Measurements from ENCODE around the gene ANKRD11. TPM values are rescaled to one million over a fixed set of nuclear protein-coding genes. Genes with fewer than 3 reads are reported as not detected.
A peak's percentile ranks its signal among the peaks of the same experiment; 100 is the strongest.
"Not testable (repeated sequence)": the region's sequence is repeated elsewhere in the genome, so short reads cannot be mapped to it uniquely, and the experiment has no call there.

Gene ANKRD11
- total RNA-seq, 2 experiments from 2014 or later = 144 to 145 TPM

- POLR2A ChIA-PET = no interaction called here
Observed at GRCh38 chr16:89274561-89275283, 215.6 kb downstream of the ANKRD11 start.

GRCh38 chr16:89273741-89274472 is 216.5 kb downstream of the ANKRD11 start:
- intact Hi-C loops (cut with DNase I, micrococcal nuclease) = no loop called here
- Mint-ChIP-seq H3K9me3 (ENCODE audit: low read depth) (no peaks in the 10 kb centered on the region), H3K36me3 (ENCODE audit: low read depth) (peaks cover 48% of the 10 kb centered on the region), H3K4me3 (no peak overlapping the region), H3K4me1 (no peaks in the 10 kb centered on the region), H3K27ac (no peak overlapping the region), H3K27me3 (no peaks in the 10 kb centered on the region)
- CTCF ChIA-PET = no interaction called here
- no peak for ATAC-seq
- POLR2A ChIA-PET = no interaction called here
- no peak for DNase-seq

More at GRCh38 chr16:89274561-89275283, 215.6 kb downstream of the ANKRD11 start:
- ATAC-seq (no peak), DNase-seq (no peak)
- H3K27ac Mint-ChIP-seq = no peak overlapping the region
- CTCF ChIA-PET = no interaction called here
- H3K4me3 Mint-ChIP-seq = no peak overlapping the region
- H3K36me3 Mint-ChIP-seq (ENCODE audit: low read depth) = peaks cover 44% of the 10 kb centered on the region
- intact Hi-C loops (cut with DNase I, micrococcal nuclease) = no loop called here
- H3K9me3 Mint-ChIP-seq (ENCODE audit: low read depth) = no peaks in the 10 kb centered on the region
- no peaks in the 10 kb centered on the region for H3K27me3 Mint-ChIP-seq
- H3K4me1 Mint-ChIP-seq = no peaks in the 10 kb centered on the region

- Mint-ChIP-seq H3K4me3 (no peak overlapping the region), H3K36me3 (ENCODE audit: low read depth) (peaks cover 47% of the 10 kb centered on the region), H3K27ac (no peak overlapping the region), H3K9me3 (ENCODE audit: low read depth) (no peaks in the 10 kb centered on the region), H3K27me3 (no peaks in the 10 kb centered on the region), H3K4me1 (no peaks in the 10 kb centered on the region)
- CTCF ChIA-PET = no interaction called here
- DNase-seq (no peak), ATAC-seq (no peak)
- POLR2A ChIA-PET = no interaction called here
- intact Hi-C loops (cut with DNase I, micrococcal nuclease) = no loop called here
Observed at GRCh38 chr16:89272631-89273030, 217.7 kb downstream of the ANKRD11 start.

GRCh38 chr16:89270666-89271345 is 219.6 kb downstream of the ANKRD11 start:
- Mint-ChIP-seq H3K9me3 (ENCODE audit: low read depth) (no peaks in the 10 kb centered on the region), H3K36me3 (ENCODE audit: low read depth) (peaks cover 40% of the 10 kb centered on the region), H3K4me3 (no peak overlapping the region), H3K4me1 (no peaks in the 10 kb centered on the region), H3K27ac (no peak overlapping the region), H3K27me3 (no peaks in the 10 kb centered on the region)
- ATAC-seq (no peak), DNase-seq (no peak)
- intact Hi-C loops (cut with DNase I, micrococcal nuclease) = no loop called here
- POLR2A ChIA-PET = no interaction called here
- CTCF ChIA-PET = no interaction called here

- intact Hi-C loops (cut with DNase I, micrococcal nuclease) = no loop called here
- no peak for DNase-seq
- ChIA-PET CTCF (no interaction called here), POLR2A (no interaction called here)
- Mint-ChIP-seq H3K27ac (no peak overlapping the region), H3K4me3 (no peak overlapping the region), H3K9me3 (ENCODE audit: low read depth) (no peaks in the 10 kb centered on the region), H3K4me1 (no peaks in the 10 kb centered on the region), H3K27me3 (no peaks in the 10 kb centered on the region), H3K36me3 (ENCODE audit: low read depth) (peaks cover 39% of the 10 kb centered on the region)
- no peak for ATAC-seq
Observed at GRCh38 chr16:89269805-89270665, 220.3 kb downstream of the ANKRD11 start.

GRCh38 chr16:89268987-89269735 is 221.2 kb downstream of the ANKRD11 start:
- H3K4me3 Mint-ChIP-seq = no peak overlapping the region
- H3K9me3 Mint-ChIP-seq (ENCODE audit: low read depth) = no peaks in the 10 kb centered on the region
- no peaks in the 10 kb centered on the region for H3K27me3 Mint-ChIP-seq
- ATAC-seq = no peak
- peaks cover 38% of the 10 kb centered on the region for H3K36me3 Mint-ChIP-seq (ENCODE audit: low read depth)
- peak overlapping the region; percentile 19 for H3K27ac Mint-ChIP-seq
- intact Hi-C loops (cut with DNase I, micrococcal nuclease) = no loop called here
- ChIA-PET POLR2A (no interaction called here), CTCF (no interaction called here)
- H3K4me1 Mint-ChIP-seq = no peaks in the 10 kb centered on the region
- DNase-seq = no peak

- CTCF ChIA-PET = no interaction called here
- intact Hi-C loops (cut with DNase I, micrococcal nuclease) = no loop called here
- Mint-ChIP-seq H3K27me3 (no peaks in the 10 kb centered on the region), H3K4me3 (no peak overlapping the region), H3K4me1 (no peaks in the 10 kb centered on the region), H3K9me3 (ENCODE audit: low read depth) (no peaks in the 10 kb centered on the region), H3K27ac (no peak overlapping the region), H3K36me3 (ENCODE audit: low read depth) (peaks cover 36% of the 10 kb centered on the region)
- DNase-seq (no peak), ATAC-seq (no peak)
- POLR2A ChIA-PET = no interaction called here
Observed at GRCh38 chr16:89268585-89268984, 221.8 kb downstream of the ANKRD11 start.

GRCh38 chr16:89267746-89268145 is 222.6 kb downstream of the ANKRD11 start:
- H3K27ac Mint-ChIP-seq; intact Hi-C loops (cut with DNase I, micrococcal nuclease); ATAC-seq; H3K9me3 Mint-ChIP-seq (ENCODE audit: low read depth); H3K4me3 Mint-ChIP-seq; H3K27me3 Mint-ChIP-seq; H3K4me1 Mint-ChIP-seq; CTCF ChIA-PET; DNase-seq: not testable (repeated sequence)
- POLR2A ChIA-PET = interaction anchor here (0.7 kb wide), 1 partner anchor 14 kb away, joined by 3 read pairs; no protein-coding TSS in a partner anchor
- peaks cover 30% of the 10 kb centered on the region for H3K36me3 Mint-ChIP-seq (ENCODE audit: low read depth)

GRCh38 chr16:89266521-89267134 is 223.7 kb downstream of the ANKRD11 start:
- H3K27ac Mint-ChIP-seq = no peak overlapping the region
- peaks cover 2% of the 10 kb centered on the region for H3K9me3 Mint-ChIP-seq (ENCODE audit: low read depth)
- H3K27me3 Mint-ChIP-seq = no peaks in the 10 kb centered on the region
- H3K36me3 Mint-ChIP-seq (ENCODE audit: low read depth) = peaks cover 23% of the 10 kb centered on the region
- peaks cover under 1% of the 10 kb centered on the region for H3K4me1 Mint-ChIP-seq
- ATAC-seq = no peak
- no peak for DNase-seq
- ChIA-PET POLR2A (interaction anchor here (0.7 kb wide), 1 partner anchor 15 kb away, joined by 3 read pairs; no protein-coding TSS in a partner anchor), CTCF (no interaction called here)
- intact Hi-C loops (cut with DNase I, micrococcal nuclease) = no loop called here
- no peak overlapping the region for H3K4me3 Mint-ChIP-seq

GRCh38 chr16:89265647-89266046 is 224.7 kb downstream of the ANKRD11 start:
- Mint-ChIP-seq H3K27me3 (no peaks in the 10 kb centered on the region), H3K9me3 (ENCODE audit: low read depth) (peaks cover 2% of the 10 kb centered on the region), H3K4me3 (no peak overlapping the region), H3K36me3 (ENCODE audit: low read depth) (peaks cover 18% of the 10 kb centered on the region), H3K4me1 (peaks cover 3% of the 10 kb centered on the region), H3K27ac (no peak overlapping the region)
- intact Hi-C loops (cut with DNase I, micrococcal nuclease) = no loop called here
- CTCF ChIA-PET = interaction anchor here (0.7 kb wide), 1 partner anchor 408 kb away, joined by 4 read pairs; no protein-coding TSS in a partner anchor
- POLR2A ChIA-PET = no interaction called here
- ATAC-seq = no peak
- DNase-seq = no peak

Measured in activated CD4-positive, alpha-beta T cell treated with anti-CD3 and anti-CD28 coated beads for 36 hours (primary cell).